SIG-M5 treated with dmso at 0.1 percent for 504 hours (cell line): ENCODE measurements around the gene KCNK5.
A peak's percentile ranks its signal among the peaks of the same experiment; 100 is the strongest.

Experiments used
- DNase-seq: peaks from one replicate; lab custom pipeline; 2025; ENCODE audit not compliant: unreplicated experiment; lab: John Stamatoyannopoulos, UW

Gene KCNK5

DNA sequence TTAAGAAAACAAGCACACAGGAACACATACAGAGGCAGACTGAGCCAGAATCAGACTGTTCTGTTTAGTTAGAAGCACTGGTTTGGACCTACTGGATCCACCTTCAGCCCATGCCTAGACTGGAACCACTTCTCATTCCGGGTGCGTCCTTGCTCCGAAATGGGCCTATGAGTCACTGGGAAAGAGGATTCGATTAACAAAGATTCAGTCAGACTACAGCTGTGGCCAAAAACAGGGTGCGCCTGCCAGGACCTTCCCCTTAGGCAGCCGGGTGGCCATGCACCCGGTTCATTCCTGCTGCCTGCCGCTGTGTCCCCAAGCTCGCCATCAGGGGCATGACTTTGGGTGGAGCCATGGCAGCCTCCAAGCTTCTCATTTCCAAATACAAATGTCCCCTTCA lies 14.5 kb upstream of the KCNK5 start:
- no peak for DNase-seq

DNA sequence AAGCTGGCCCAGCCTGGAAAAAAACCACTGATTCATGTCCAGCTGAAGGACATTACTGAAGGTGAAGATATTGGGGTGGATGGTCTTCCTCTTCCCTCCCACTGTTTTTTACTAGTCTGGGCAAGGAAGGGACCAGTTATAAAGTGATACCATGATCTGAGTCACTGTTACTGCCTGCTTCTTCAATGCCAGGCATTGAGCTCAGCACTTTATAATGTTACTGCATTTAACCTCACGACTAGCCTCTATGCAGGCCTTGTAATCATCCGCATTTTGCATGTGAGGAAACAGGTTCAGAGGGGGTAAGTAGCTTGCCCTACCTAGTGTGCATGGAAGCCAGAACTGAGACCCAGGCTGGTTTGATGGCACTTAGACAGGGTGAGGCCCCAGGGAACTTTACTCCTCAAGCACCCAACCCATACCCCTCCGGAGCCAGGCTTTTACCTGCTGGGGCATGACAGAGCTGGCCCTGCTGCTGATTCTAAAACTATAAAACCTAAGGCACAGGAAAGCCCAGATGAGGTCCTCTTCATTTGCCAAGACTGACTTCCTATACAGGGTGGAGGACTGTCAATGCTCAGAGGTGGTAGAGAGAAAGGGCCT lies 11.0 kb upstream of the KCNK5 start:
- DNase-seq: no peak

- DNase-seq: no peak
Observed at GRCh38 chr6:39239527-39240154, 10.4 kb upstream of the KCNK5 start.

DNA sequence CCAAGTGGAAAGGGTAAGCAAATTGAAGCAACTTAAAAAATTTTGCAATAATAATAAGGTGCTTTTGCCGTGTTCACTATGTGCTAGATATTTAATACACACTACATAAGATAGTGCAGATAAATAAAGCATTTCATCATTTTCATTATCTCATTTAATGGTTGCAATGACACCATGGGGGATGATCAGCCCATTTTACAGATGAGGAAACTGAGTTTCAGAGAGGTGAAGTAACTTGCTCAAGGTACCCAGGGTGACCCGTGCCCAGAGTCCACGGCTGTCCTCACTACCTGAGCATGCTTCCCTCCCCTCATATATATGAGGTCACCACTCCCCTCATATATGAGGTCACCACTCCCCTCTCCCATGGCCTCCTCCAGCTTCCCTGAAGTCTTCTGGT lies 7.5 kb upstream of the KCNK5 start:
- no peak for DNase-seq

- no peak for DNase-seq
Observed at GRCh38 chr6:39233333-39233732, 4.1 kb upstream of the KCNK5 start.

DNA sequence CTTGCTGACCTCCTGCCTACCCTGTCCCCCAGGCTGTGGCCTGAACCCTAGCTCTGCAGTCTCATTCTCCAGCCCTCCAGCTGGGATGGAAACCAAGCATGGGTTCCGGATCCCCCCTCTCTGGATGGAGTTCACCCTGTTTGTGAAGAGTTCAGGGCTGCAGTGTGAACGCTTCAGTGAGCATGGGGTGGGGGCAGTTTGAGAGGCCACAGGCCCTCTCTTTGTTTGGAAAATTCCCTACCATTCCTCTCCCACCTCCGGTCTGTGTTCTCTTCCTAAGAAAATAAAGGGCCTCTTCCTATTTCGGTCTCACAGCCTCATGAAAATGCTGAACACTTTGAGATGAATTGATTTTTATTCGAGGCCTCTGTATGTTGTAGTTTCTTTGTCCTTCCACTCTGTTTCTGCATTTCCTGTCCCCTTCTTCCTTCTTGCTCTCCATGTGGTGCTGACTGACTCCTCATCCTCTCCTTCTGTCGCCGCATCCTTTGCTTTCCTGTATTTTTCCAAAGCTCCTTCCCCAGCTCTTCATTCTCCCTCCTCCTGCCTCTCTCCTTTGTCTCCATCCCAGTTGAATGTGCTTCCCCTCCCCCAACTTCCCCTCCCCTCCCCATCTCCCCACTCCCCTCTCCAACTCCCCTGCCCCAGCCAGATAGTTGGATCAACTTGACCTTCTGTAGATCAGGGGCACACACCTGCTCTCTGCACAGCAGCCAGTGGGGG lies 2.4 kb upstream of the KCNK5 start:
- no peak for DNase-seq

DNA sequence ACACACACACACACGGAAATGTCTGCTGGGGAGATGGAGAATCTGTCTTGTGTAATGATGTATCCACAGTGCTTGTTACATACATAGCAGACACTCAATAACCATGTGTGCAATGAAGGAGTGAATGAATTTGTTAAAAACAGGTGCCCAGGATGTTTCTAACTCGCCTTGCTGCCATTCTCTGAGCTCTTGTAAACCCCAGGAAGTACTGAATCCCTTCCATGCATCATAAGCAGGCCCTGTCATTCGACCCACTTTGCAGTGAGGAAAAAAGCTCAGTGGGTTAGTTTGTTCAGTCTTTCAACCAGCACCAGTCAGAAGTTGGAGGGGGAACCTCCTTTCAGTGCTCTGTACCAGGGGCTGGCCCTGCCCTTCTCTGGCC lies 1.4 kb upstream of the KCNK5 start:
- no peak for DNase-seq

DNA sequence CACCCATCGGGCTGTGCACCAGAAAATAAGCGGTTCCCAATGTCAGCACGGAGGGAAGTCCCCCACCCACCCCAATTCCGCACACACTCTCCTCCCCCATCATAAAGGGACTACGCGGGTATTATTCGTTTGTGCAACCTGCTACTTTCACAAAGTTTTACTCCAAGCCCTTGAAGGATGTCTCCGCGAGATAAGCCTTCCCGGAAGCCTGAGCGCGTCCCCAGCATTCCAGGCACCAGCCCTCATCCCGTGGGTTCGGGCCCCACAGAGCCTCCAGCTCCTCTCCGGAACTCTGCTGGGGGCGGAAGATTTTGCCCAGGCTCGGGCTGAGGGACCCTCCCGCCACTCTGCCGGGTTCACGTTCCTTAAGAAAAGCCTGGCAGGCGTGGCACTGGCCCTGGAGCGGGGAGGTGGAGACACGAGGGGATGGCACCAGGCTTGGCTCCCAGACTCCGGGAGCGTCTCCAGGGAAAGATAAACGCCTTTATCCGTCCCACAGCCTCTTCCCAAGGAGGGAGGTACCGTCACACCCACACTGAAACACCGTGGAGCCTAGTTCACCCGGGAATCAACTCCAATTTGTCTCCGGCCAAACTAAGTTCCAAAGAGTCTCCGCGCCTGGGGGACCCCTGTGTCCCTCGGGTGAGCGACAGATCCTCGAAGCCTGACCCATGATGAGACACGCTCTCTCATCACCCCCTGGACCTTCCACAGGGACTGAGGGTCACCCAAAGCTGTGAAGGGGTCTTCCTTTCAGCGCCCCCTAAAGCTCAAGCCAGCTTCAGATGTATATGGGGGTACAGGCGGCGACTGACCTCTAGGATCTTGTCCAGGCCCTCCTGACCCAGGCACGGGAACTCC lies 934 bp downstream of the KCNK5 start:
- no peak for DNase-seq

GRCh38 chr6:39227476-39227875 lies 1.8 kb downstream of the KCNK5 start:
- DNase-seq: no peak

DNA sequence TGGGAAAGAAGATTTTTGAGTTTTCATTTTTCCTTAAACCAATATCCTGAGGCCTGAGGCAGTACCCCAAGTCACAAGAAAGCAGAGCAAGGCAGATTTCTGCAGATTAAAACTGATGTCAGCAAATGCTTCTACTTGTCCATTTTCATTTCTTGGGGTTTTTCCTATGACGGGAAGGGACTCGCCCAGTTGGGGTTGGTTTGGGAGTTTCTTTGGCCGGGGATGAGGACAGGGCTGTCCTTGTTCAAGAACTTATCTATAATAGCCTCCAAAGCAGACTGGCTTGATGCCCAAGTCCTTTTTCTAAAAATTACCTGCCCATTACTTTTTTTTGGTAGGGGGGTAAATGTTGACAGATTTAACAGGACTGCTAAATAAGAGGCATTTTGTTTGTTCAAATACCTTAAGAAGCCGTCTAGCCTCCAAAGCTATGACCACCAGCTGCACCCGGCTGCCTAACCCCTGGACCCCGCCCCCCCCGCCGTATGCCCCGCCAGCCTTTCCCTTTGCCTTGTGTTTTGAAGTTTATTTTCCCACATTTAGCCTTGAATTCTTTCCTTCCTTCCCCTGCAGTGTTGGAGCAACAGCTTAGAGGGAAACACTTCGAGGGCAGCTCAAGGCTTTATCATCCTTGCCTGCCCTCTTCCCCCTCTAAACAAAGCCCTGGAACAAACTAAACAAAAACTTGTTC lies 2.5 kb downstream of the KCNK5 start:
- no peak for DNase-seq

DNA sequence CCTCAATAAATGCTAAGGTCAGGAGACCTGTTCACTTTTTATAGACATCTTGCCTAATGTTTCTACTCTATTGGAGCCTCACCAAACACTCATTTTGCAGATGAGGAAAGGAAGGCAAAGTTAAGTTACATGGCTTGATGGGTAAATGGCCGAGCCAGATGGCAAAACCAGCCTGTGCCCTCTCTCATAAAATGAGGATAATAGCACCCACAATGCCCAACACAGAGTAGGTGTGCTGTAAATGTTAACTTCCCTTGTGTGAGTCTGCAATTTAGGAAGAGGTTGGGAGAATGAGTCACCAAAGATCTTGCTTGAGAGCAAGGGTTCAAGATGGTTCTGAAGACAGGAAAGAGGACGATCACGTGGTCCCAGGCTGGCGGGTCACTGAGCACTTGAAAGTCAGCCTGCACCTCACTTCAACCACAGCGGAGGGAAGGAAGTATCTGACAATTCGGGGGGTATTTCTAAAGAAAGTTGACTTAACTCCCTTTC lies 3.3 kb downstream of the KCNK5 start:
- DNase-seq: peak; percentile 92

DNA sequence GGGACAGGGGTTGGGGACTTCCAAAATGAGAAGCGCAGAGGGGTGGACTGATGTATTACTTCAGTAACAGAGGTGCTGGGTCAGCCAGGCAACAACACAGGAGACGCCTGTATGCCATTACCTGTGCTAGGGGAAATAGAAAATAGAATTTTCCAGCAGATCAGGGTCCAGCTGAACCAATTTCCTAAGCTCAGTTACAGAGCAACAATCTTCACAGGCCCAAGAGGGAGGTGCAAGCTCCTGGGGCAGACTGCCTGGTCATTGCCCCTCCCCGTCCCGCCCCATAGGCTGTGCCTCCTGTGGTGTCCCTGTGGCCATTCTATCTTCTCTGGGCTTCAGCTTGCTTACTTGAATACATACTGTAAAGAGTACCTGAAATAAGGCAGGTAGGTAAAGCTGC lies 3.7 kb downstream of the KCNK5 start:
- DNase-seq: no peak

GRCh38 chr6:39224523-39225182 lies 4.6 kb downstream of the KCNK5 start:
- DNase-seq: no peak

DNA sequence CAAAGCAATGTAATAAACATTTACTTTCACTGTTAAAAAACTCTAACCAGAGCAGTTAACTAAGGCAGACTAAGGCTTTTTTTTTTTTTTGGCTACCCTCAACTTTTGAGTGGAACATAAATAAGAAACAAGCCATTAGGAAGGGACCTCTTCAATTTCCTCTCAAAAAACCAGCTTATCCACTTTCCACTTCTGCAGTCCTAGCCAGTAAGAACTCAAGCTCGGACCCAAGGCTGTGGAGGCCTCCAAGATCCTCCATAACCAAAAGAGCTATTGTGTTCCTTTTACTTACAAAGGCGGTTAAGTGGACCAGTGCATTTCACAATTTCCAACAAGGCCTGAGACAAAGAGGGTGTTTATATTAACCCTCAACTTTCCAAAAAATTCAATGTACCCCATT lies 5.3 kb downstream of the KCNK5 start:
- DNase-seq: no peak

DNA sequence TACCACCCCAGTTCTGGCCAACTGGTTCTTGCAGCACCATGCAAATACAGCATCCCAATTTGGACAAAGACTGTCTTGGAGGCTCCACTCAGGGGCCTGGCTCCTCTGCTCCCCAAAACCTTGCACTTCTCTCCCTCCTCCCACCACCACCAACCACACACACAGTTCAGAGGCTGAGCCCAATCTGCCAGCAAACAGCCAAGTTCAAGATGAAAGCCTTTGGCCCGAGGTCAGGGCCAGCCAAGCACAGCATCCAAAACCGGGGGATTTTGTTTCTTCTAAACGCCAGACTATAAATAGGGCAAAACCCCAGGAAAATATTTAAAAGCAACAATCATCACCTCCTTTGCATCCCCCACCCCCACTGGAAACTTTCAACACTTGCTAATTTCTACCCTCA lies 5.7 kb downstream of the KCNK5 start:
- DNase-seq: no peak

DNA sequence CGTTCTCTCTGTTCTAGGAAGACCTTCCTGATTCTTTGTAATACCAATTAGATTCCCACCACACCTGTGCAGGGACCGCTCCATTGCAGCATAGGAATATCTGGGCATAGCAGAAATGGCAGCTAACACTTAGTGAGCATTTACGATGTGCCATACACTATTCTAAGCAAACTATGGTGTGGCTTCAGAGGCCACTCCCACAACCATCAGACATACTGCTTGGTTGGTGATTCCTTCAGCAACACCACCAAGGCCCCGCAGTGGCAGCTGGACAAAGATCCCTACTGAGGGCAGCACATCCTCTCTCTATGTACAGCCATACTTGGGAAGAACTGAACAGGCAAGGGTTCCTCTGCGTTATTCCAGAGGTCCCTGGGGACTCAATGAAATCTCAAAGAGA lies 6.2 kb downstream of the KCNK5 start:
- no peak for DNase-seq

- DNase-seq: no peak
Observed at GRCh38 chr6:39221779-39222641, 7.3 kb downstream of the KCNK5 start.

GRCh38 chr6:39221115-39221514 lies 8.2 kb downstream of the KCNK5 start:
- DNase-seq: no peak

GRCh38 chr6:39218868-39219567 lies 10.3 kb downstream of the KCNK5 start:
- DNase-seq: peak; percentile 71
